NT2/D1 (cell line): ENCODE results near the gene CMBL.

Source experiments
- DNase-seq: peaks from one replicate; pipeline ENCODE4 v3.0.0-alpha.2; 2011; ENCODE audit warnings: low read depth, low spot score
- H3K27me3 ChIP-seq: 2 replicates; pipeline ENCODE4 v1.6.0; 2011; ENCODE audit warnings: mild to moderate bottlenecking; ENCODE audit not compliant: insufficient read length, insufficient read depth
- H3K36me3 ChIP-seq: 2 replicates; pipeline ENCODE4 v1.6.1; 2011; ENCODE audit warnings: mild to moderate bottlenecking, low read length, mixed read lengths; ENCODE audit not compliant: insufficient read depth, insufficient read length
- H3K4me1 ChIP-seq: 2 replicates; pipeline ENCODE4 v1.5.1; 2011; ENCODE audit not compliant: insufficient read depth, insufficient read length
- H3K4me3 ChIP-seq: 2 replicates; pipeline ENCODE4 v1.5.1; 2011; ENCODE audit warnings: low read depth; ENCODE audit not compliant: insufficient read length
- H3K9ac ChIP-seq: 2 replicates; pipeline ENCODE4 v1.6.0; 2011; ENCODE audit warnings: low read depth; ENCODE audit not compliant: insufficient read length
- H3K9me3 ChIP-seq: 2 replicates; pipeline ENCODE4 v1.5.1; 2011; ENCODE audit warnings: mild to moderate bottlenecking, low read length; ENCODE audit not compliant: insufficient read depth
- SUZ12 ChIP-seq: IDR thresholded peaks from 2 replicates; pipeline ENCODE4 v1.6.1; 2011; ENCODE audit not compliant: insufficient read length, insufficient read depth; ENCODE audit errors: extremely low read depth
- YY1 ChIP-seq: IDR thresholded peaks from 2 replicates; pipeline ENCODE4 v1.6.1; 2011; ENCODE audit not compliant: insufficient read length, insufficient read depth
- ZNF274 ChIP-seq: IDR thresholded peaks from 2 replicates; pipeline ENCODE4 v1.6.1; 2011; ENCODE audit warnings: mild to moderate bottlenecking, low read depth, low read length

The CMBL gene

GRCh38 chr5:10303699-10304170 is 4.0 kb downstream of the CMBL start:
- Histone ChIP-seq H3K36me3 (peaks cover 3% of the 10 kb centered on the region), H3K4me3 (no peak overlapping the region), H3K9ac (no peak overlapping the region), H3K4me1 (peaks cover 3% of the 10 kb centered on the region), H3K9me3 (no peaks in the 10 kb centered on the region), H3K27me3 (no peaks in the 10 kb centered on the region)
- DNase-seq: no peak
- TF ChIP-seq SUZ12: no peak
- no peak for TF ChIP-seq YY1
- no peak for TF ChIP-seq ZNF274

DNA sequence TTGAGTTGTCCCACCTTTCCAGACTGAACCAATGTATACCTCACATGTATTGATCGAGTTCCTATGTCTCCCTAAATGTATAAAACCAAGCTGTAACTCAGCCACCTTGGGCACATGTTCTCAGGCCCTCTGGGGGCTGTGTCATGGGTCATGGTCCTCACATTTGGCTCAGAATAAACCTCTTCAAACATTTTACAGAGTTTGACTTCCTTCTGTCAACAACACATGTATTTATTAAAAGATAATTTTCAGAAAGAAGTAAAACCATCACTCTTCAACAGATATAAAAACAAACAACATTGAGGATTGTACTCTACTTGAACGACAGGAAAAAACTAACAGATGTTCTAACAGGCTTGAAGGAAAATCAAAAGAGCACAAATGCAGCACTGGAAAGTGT is 4.5 kb downstream of the CMBL start:
- no peaks in the 10 kb centered on the region for H3K9me3 ChIP-seq
- no peak for DNase-seq
- TF ChIP-seq YY1 (no peak), SUZ12 (no peak), ZNF274 (no peak)
- H3K4me3 ChIP-seq: no peak overlapping the region
- H3K36me3 ChIP-seq: peaks cover 3% of the 10 kb centered on the region
- no peak overlapping the region for H3K9ac ChIP-seq
- peaks cover 3% of the 10 kb centered on the region for H3K4me1 ChIP-seq
- no peaks in the 10 kb centered on the region for H3K27me3 ChIP-seq

DNA sequence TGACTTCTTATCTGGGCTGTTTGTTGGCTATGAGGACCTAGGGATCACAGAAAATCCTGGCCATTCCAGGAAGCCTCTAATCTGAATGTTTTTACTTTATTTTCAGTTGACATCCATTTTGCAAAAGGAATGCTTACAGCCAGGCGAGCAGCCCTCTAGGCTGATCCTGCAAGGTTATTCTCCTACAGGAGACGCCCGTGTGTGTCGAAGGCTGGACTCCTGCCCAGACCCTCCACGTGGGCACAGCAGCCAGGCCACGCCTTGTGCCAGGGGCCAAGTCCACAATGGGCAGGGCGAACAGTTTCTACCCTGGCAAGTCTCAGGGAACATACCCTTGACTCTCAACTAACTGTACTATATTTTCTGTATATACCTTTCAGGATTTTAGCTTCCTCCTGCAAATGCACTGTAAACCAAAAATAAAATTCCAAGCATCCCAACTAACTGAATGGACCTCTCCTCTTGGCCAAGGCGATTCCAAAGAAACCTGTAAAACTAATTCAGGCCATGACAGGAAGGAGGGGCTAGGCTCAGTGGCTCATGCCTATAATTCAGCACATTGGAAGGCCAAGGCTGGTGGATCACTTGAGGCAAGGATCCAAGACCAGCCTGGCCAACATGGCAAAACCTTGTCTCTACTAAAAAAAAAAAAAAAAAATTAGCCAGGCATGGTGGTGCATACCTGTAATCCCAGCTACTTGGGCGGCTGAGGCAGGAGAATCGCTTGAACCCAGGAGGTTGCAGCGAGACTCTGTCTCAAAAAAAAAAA is 5.7 kb downstream of the CMBL start:
- Histone ChIP-seq H3K4me1 (peaks cover 5% of the 10 kb centered on the region), H3K9ac (no peak overlapping the region), H3K36me3 (peaks cover 3% of the 10 kb centered on the region), H3K27me3 (no peaks in the 10 kb centered on the region), H3K9me3 (no peaks in the 10 kb centered on the region), H3K4me3 (no peak overlapping the region)
- TF ChIP-seq YY1: no peak
- TF ChIP-seq ZNF274: no peak
- TF ChIP-seq SUZ12: no peak
- no peak for DNase-seq

- Histone ChIP-seq H3K9me3 (no peaks in the 10 kb centered on the region), H3K4me3 (no peak overlapping the region), H3K36me3 (peaks cover 3% of the 10 kb centered on the region), H3K4me1 (peaks cover 4% of the 10 kb centered on the region), H3K9ac (no peak overlapping the region), H3K27me3 (no peaks in the 10 kb centered on the region)
- no peak for DNase-seq
- TF ChIP-seq SUZ12: no peak
- TF ChIP-seq YY1: no peak
- no peak for TF ChIP-seq ZNF274
These were observed 6.4 kb downstream of the CMBL start for GRCh38 chr5:10301266-10301665.

- Histone ChIP-seq H3K9ac (no peak overlapping the region), H3K4me3 (no peak overlapping the region), H3K27me3 (no peaks in the 10 kb centered on the region), H3K36me3 (peaks cover 3% of the 10 kb centered on the region), H3K4me1 (peaks cover 2% of the 10 kb centered on the region), H3K9me3 (no peaks in the 10 kb centered on the region)
- TF ChIP-seq SUZ12: no peak
- TF ChIP-seq YY1: no peak
- TF ChIP-seq ZNF274: no peak
- DNase-seq: no peak
These were observed 7.5 kb downstream of the CMBL start for GRCh38 chr5:10300246-10300645.

DNA sequence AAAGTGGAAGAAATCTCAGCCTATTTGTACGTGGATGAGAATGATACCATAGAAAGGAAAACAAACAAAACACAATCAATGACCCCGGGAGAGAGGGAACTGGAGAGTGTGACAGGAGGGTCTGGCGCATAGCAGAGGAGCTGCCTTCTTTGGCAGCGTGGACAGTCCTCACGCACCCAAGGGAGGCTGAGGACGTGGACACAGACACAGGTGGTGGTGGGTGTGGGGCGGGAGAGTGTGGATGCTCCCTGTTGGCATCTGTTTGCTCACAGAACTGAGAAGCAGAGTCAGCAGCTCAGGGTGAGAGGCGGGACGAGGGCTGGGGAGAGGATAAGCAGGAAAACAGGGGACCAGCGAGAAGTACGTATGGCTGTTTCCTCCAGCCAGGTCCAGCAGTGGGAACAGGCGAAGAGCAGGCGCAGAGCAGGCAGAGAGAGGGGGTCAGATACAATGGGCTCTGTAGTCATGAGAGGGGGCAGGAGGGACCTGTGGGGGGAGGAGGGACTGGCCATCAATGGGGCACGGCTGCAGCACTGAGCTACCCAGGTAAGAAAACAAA is 10.0 kb downstream of the CMBL start:
- peaks cover 3% of the 10 kb centered on the region for H3K36me3 ChIP-seq
- no peak for DNase-seq
- TF ChIP-seq ZNF274: no peak
- TF ChIP-seq SUZ12: no peak
- TF ChIP-seq YY1: no peak
- no peaks in the 10 kb centered on the region for H3K27me3 ChIP-seq
- H3K4me3 ChIP-seq: no peak overlapping the region
- H3K4me1 ChIP-seq: peaks cover 2% of the 10 kb centered on the region
- no peak overlapping the region for H3K9ac ChIP-seq
- H3K9me3 ChIP-seq: no peaks in the 10 kb centered on the region

GRCh38 chr5:10295619-10296326 is 11.9 kb downstream of the CMBL start:
- Histone ChIP-seq H3K4me1 (peaks cover 2% of the 10 kb centered on the region), H3K27me3 (no peaks in the 10 kb centered on the region), H3K4me3 (no peak overlapping the region), H3K9me3 (no peaks in the 10 kb centered on the region), H3K9ac (no peak overlapping the region), H3K36me3 (peaks cover 3% of the 10 kb centered on the region)
- TF ChIP-seq ZNF274: no peak
- TF ChIP-seq SUZ12: no peak
- no peak for TF ChIP-seq YY1
- no peak for DNase-seq
